B cell (primary cell): ENCODE data around the gene PRSS36. TPM values are rescaled to one million over a fixed set of nuclear protein-coding genes. Genes with fewer than 3 reads are reported as not detected.

Experiments
- ATAC-seq: fragments of 200-7000 bp; cut with Tn5 transposase; one replicate; pipeline ENCODE4 v1.10.0; 2021; ENCODE audit warnings: low read depth, mild to moderate bottlenecking, moderate number of reproducible peaks, moderate library complexity
- CTCF ChIA-PET: fragments of 350-600 bp; sonication (Branson Sonifier 250); formaldehyde crosslinking; loops from one replicate; lab custom pipeline; 2021; ENCODE audit warnings: antibody characterized with exemption, inconsistent platforms; lab: Charles Lee
- POLR2A ChIA-PET: fragments of 350-600 bp; sonication (Branson Sonifier 250); formaldehyde crosslinking; loops from one replicate; lab custom pipeline; 2021; ENCODE audit warnings: antibody characterized with exemption; lab: Charles Lee
- DNase-seq: peaks from one replicate; pipeline ENCODE4 v3.0.0; 2013
- H2AFZ ChIP-seq: 2 replicates; pipeline ENCODE4 v1.6.1; 2012; ENCODE audit warnings: mild to moderate bottlenecking, low read depth, low read length; ENCODE audit not compliant: insufficient read depth, poor library complexity, severe bottlenecking
- H3K27ac ChIP-seq, 2 donors: 1 replicate in 1 of 2; 2 replicates in 1 of 2; pipeline ENCODE4 v1.5.1; 2012 to 2013; ENCODE audit warnings: low read length in 2 of 2, mild to moderate bottlenecking in 2 of 2, moderate library complexity in 1 of 2
- H3K27me3 ChIP-seq, 4 experiments: fragments of 200-600 bp in 1 of 4; sonication (generic) in 1 of 4; replicated peaks in 1 of 4; 1 replicate in 2 of 4; 2 replicates in 2 of 4; pipeline versions ENCODE4 v1.6.1 to v1.7.0; 2013 to 2016; ENCODE audit warnings: low read length in 3 of 4, mild to moderate bottlenecking in 2 of 4, mixed read lengths in 1 of 4, moderate library complexity in 1 of 4; ENCODE audit not compliant: insufficient read depth in 4 of 4, control insufficient read depth in 3 of 4; ENCODE audit errors: control extremely low read depth in 1 of 4
- H3K36me3 ChIP-seq, 2 experiments: replicated peaks in 1 of 2; 1 replicate in 1 of 2; 2 replicates in 1 of 2; pipeline versions ENCODE4 v1.6.1 to v1.7.1; 2013; ENCODE audit warnings: low read length in 1 of 2; ENCODE audit not compliant: insufficient read depth in 2 of 2, control insufficient read depth in 1 of 2; ENCODE audit errors: control extremely low read depth in 1 of 2, extremely low read depth in 1 of 2
- H3K4me1 ChIP-seq, 2 donors: fragments of 200-600 bp in 1 of 2; sonication (generic) in 1 of 2; 1 replicate in 1 of 2; 2 replicates in 1 of 2; pipeline versions ENCODE4 v1.5.1 to v1.6.1; 2013 to 2017; ENCODE audit warnings: low read length in 2 of 2; ENCODE audit not compliant: control insufficient read depth in 2 of 2, insufficient read depth in 2 of 2
- H3K4me2 ChIP-seq: replicated peaks from 2 replicates; pipeline ENCODE3; 2012; ENCODE audit warnings: mild to moderate bottlenecking, low read depth, low read length; ENCODE audit not compliant: poor library complexity, severe bottlenecking
- H3K4me3 ChIP-seq, 5 experiments: fragments of 200-600 bp in 1 of 5; sonication (generic) in 1 of 5; 1 replicate in 3 of 5; 2 replicates in 2 of 5; pipeline versions ENCODE4 v1.5.1 to v1.7.0; 2011 to 2016; ENCODE audit warnings: low read length in 4 of 5, mild to moderate bottlenecking in 4 of 5, low read depth in 2 of 5, control low read depth in 1 of 5, moderate library complexity in 1 of 5; ENCODE audit not compliant: insufficient read depth in 1 of 5; ENCODE audit errors: control extremely low read depth in 1 of 5, extremely low read depth in 1 of 5
- H3K79me2 ChIP-seq: fragments of 200-600 bp; sonication (generic); one replicate; pipeline ENCODE4 v1.6.0; 2016; ENCODE audit warnings: low read length; ENCODE audit not compliant: control insufficient read depth, insufficient read depth
- H3K9ac ChIP-seq: fragments of 200-600 bp; sonication (generic); 2 replicates; pipeline ENCODE4 v1.6.1; 2017; ENCODE audit warnings: mild to moderate bottlenecking, low read length, moderate library complexity
- H3K9me3 ChIP-seq, 3 donors: one replicate each; pipeline versions ENCODE4 v1.6.1 to v1.7.1; 2013; ENCODE audit warnings: low read length in 2 of 3; ENCODE audit not compliant: control insufficient read depth in 2 of 3, insufficient read depth in 1 of 3; ENCODE audit errors: control extremely low read depth in 1 of 3
- H4K20me1 ChIP-seq: 2 replicates; pipeline ENCODE4 v1.6.0; 2012; ENCODE audit warnings: mild to moderate bottlenecking, low read length; ENCODE audit not compliant: insufficient read depth, control insufficient read depth, poor library complexity, severe bottlenecking
- H3K27ac Mint-ChIP-seq: one replicate; pipeline ENCODE4 v1.8.0; 2021; ENCODE audit warnings: mixed read lengths
- H3K27me3 Mint-ChIP-seq: one replicate; pipeline ENCODE4 v1.8.0; 2021; ENCODE audit warnings: mixed read lengths
- H3K4me1 Mint-ChIP-seq: one replicate; pipeline ENCODE4 v1.8.0; 2021; ENCODE audit warnings: mixed read lengths
- H3K4me3 Mint-ChIP-seq: one replicate; pipeline ENCODE4 v1.8.0; 2021; ENCODE audit warnings: mixed read lengths
- H3K9me3 Mint-ChIP-seq: one replicate; pipeline ENCODE4 v1.8.0; 2022; ENCODE audit warnings: mixed read lengths; ENCODE audit not compliant: insufficient read depth
- CTCF ChIP-seq: fragments of 200-600 bp; IDR thresholded peaks from one replicate; pipeline ENCODE4 v1.8.0; 2022; ENCODE audit warnings: antibody characterized with exemption, mild to moderate bottlenecking
- EZH2 ChIP-seq: IDR thresholded peaks from 2 replicates; pipeline ENCODE4 v1.6.1; 2012; ENCODE audit warnings: borderline replicate concordance, low read depth, mild to moderate bottlenecking, moderate library complexity, low read length; ENCODE audit not compliant: insufficient read depth, poor library complexity, severe bottlenecking
- WGBS: methylation state at CpG from one replicate; pipeline ENCODE4 v1.1.5; 2013; ENCODE audit warnings: missing lambda C conversion rate; ENCODE audit not compliant: insufficient coverage; 5-methylcytosine and 5-hydroxymethylcytosine counted together
- intact Hi-C: fragments of 100-400 bp; cut with micrococcal nuclease; formaldehyde crosslinking; loops from one replicate; pipeline ENCODE4 v1.10.0; 2022
- polyA minus RNA-seq: library from RNA; depleted of rRNA, polyadenylated mRNA; stranded (reverse); fragments of >200 nt; gene quantifications from 2 replicates; pipeline ENCODE4 v1.2.3, GENCODE V29; 2012
- polyA plus RNA-seq: library from polyadenylated mRNA; depleted of rRNA; stranded (reverse); fragments of >200 nt; gene quantifications from 2 replicates; pipeline ENCODE4 v1.2.3, GENCODE V29; 2012
- total RNA-seq, 2 donors: library from RNA; stranded (reverse); fragments of 120-200 nt in 1 of 2; gene quantifications; 1 replicate in 1 of 2; 2 replicates in 1 of 2; pipeline versions ENCODE4 v1.2.3 to v1.2.4, GENCODE V29; 2013 to 2022

PRSS36 gene
- total RNA-seq = 1.6 TPM in 1 of 2 replicates, not detected in the other
- total RNA-seq (2013) = 0.61 TPM
- 0.20 and 1.0 TPM in 2 replicates for polyA plus RNA-seq
- not detected in 2 replicates for polyA minus RNA-seq

- CTCF ChIA-PET = interaction anchor here (0.6 kb wide), 1 partner anchor 196 kb away, joined by 3 read pairs; no protein-coding TSS in a partner anchor
- Histone ChIP-seq H3K9me3 (no peaks in the 10 kb centered on the region), H3K27me3 (peaks cover 0 to 3% (median 1%) of the 10 kb centered on the region in 4 experiments), H4K20me1 (no peaks in the 10 kb centered on the region), H3K4me3 (no peak within 1 kb of the TSS), H3K27ac (no peak within 1 kb of the TSS), H3K79me2 (no peaks in the 10 kb centered on the region), H3K4me2 (no peak within 1 kb of the TSS), H2AFZ (no peak within 1 kb of the TSS), H3K9ac (no peak within 1 kb of the TSS), H3K36me3 (no peaks in the 10 kb centered on the region), H3K4me1 (no peaks in the 10 kb centered on the region)
- Mint-ChIP-seq H3K27ac (no peak within 1 kb of the TSS), H3K27me3 (peaks cover 13% of the 10 kb centered on the region), H3K4me1 (no peaks in the 10 kb centered on the region), H3K4me3 (no peak within 1 kb of the TSS), H3K9me3 (no peaks in the 10 kb centered on the region)
- DNase-seq (no peak), ATAC-seq (no peak)
- WGBS = 79% methylated on average over 9 of the region's 11 CpGs
- TF ChIP-seq EZH2 (no peak), CTCF (no peak)
- POLR2A ChIA-PET = no interaction called here
- intact Hi-C loops = no loop called here
These were observed at the start of gene PRSS36 for GRCh38 chr16:31149894-31150890. Gene PRSS36, minus strand, starts transcription at chr16:31150066. Its CDS starts 31 bp downstream, at chr16:31150035.
